HL-60 (cell line): ENCODE results near the gene PAK4.

Experiments used
- DNase-seq, 2 experiments: peaks; one replicate each; pipeline ENCODE4 v3.0.0-alpha.2; 2010 to 2020; ENCODE audit warnings: low read depth in 1 of 2, low spot score in 1 of 2
- H3K27ac ChIP-seq: fragments of 250-450 bp; sonication (Bioruptor Pico); replicated peaks from 2 replicates; pipeline ENCODE4 v1.5.1; 2020; ENCODE audit warnings: mild to moderate bottlenecking, moderate library complexity
- H3K27me3 ChIP-seq: fragments of 250-450 bp; sonication (Bioruptor Pico); 2 replicates; pipeline ENCODE4 v1.5.1; 2021; ENCODE audit warnings: mild to moderate bottlenecking, moderate library complexity; ENCODE audit not compliant: insufficient read depth, poor library complexity, severe bottlenecking
- H3K4me3 ChIP-seq: replicated peaks from 2 replicates; pipeline ENCODE4 v1.5.1; 2011; ENCODE audit warnings: mild to moderate bottlenecking, control low read depth, low read length; ENCODE audit not compliant: insufficient read depth
- CTCF ChIP-seq: IDR thresholded peaks from one replicate; pipeline ENCODE4 v1.5.1; 2011; ENCODE audit warnings: low read length, control low read depth, inconsistent platforms; ENCODE audit not compliant: insufficient read depth
- GABPA ChIP-seq: IDR thresholded peaks from 2 replicates; pipeline ENCODE4 v1.6.1; 2012; ENCODE audit warnings: low read depth
- POLR2AphosphoS5 ChIP-seq: IDR thresholded peaks from 2 replicates; pipeline ENCODE4 v1.6.1; 2012; ENCODE audit warnings: low read depth
- REST ChIP-seq: IDR thresholded peaks from 2 replicates; pipeline ENCODE4 v1.6.1; 2012; ENCODE audit warnings: low read depth; ENCODE audit not compliant: insufficient replicate concordance
- SPI1 ChIP-seq: IDR thresholded peaks from 2 replicates; pipeline ENCODE4 v1.6.1; 2012; ENCODE audit warnings: low read depth, mild to moderate bottlenecking, borderline replicate concordance

Gene PAK4

GRCh38 chr19:39179754-39180153 is 54.2 kb downstream of the PAK4 start:
- Histone ChIP-seq H3K4me3 (no peak overlapping the region), H3K27ac (no peak overlapping the region), H3K27me3 (no peaks in the 10 kb centered on the region)
- DNase-seq: no peak
- TF ChIP-seq REST (no peak), GABPA (no peak), CTCF (no peak)

GRCh38 chr19:39180749-39181148 is 55.2 kb downstream of the PAK4 start:
- H3K27me3 ChIP-seq: no peaks in the 10 kb centered on the region
- no peak overlapping the region for H3K4me3 ChIP-seq
- DNase-seq: no peak
- no peak overlapping the region for H3K27ac ChIP-seq
- TF ChIP-seq CTCF: no peak
- no peak for TF ChIP-seq POLR2AphosphoS5
- no peak for TF ChIP-seq SPI1
- TF ChIP-seq REST: no peak
- no peak for TF ChIP-seq GABPA

- no peak for TF ChIP-seq REST
- no peak for TF ChIP-seq POLR2AphosphoS5
- no peak for TF ChIP-seq CTCF
- DNase-seq: no peak
Observed at GRCh38 chr19:39181500-39182173, 56.1 kb downstream of the PAK4 start.

More at GRCh38 chr19:39181500-39182173, 56.1 kb downstream of the PAK4 start:
- H3K27ac ChIP-seq: no peak overlapping the region
- no peaks in the 10 kb centered on the region for H3K27me3 ChIP-seq
- H3K4me3 ChIP-seq: no peak overlapping the region
